ENCODE data around the gene AOX1. TPM values are rescaled to one million over a fixed set of nuclear protein-coding genes. Genes with fewer than 3 reads are reported as not detected.

The AOX1 gene
- total RNA-seq, 2 experiments from 2014 or later: 0.08 TPM; not detected in 1

- no peaks in the 10 kb centered on the region for H3K36me3 Mint-ChIP-seq (ENCODE audit: low read depth)
- H3K9me3 Mint-ChIP-seq (ENCODE audit: insufficient read depth): no peaks in the 10 kb centered on the region
- DNase-seq: no peak
- no peak for ATAC-seq
- ChIA-PET POLR2A (interaction anchor here (0.6 kb wide), 1 partner anchor 609 kb away, joined by 3 read pairs; no protein-coding TSS in a partner anchor), CTCF (no interaction called here)
- H3K27ac Mint-ChIP-seq: no peak overlapping the region
- peaks cover 28% of the 10 kb centered on the region for H3K27me3 Mint-ChIP-seq (ENCODE audit: low read depth)
- H3K4me1 Mint-ChIP-seq (ENCODE audit: low read depth): no peaks in the 10 kb centered on the region
- H3K4me3 Mint-ChIP-seq: no peak overlapping the region
These were observed 73.6 kb downstream of the AOX1 start for GRCh38 chr2:200659410-200659809.

- Mint-ChIP-seq H3K36me3 (ENCODE audit: low read depth) (no peaks in the 10 kb centered on the region), H3K4me3 (no peak overlapping the region), H3K27me3 (ENCODE audit: low read depth) (peaks cover 25% of the 10 kb centered on the region), H3K4me1 (ENCODE audit: low read depth) (no peaks in the 10 kb centered on the region), H3K27ac (no peak overlapping the region), H3K9me3 (ENCODE audit: insufficient read depth) (no peaks in the 10 kb centered on the region)
- ChIA-PET POLR2A (no interaction called here), CTCF (no interaction called here)
- DNase-seq: no peak
- ATAC-seq: no peak
These were observed 75.7 kb downstream of the AOX1 start for GRCh38 chr2:200661477-200661876.

GRCh38 chr2:200662727-200663126 is 76.9 kb downstream of the AOX1 start:
- Mint-ChIP-seq H3K27me3 (ENCODE audit: low read depth) (peaks cover 25% of the 10 kb centered on the region), H3K27ac (no peak overlapping the region), H3K4me3 (no peak overlapping the region), H3K4me1 (ENCODE audit: low read depth) (peaks cover 2% of the 10 kb centered on the region), H3K36me3 (ENCODE audit: low read depth) (no peaks in the 10 kb centered on the region), H3K9me3 (ENCODE audit: insufficient read depth) (no peaks in the 10 kb centered on the region)
- CTCF ChIA-PET: interaction anchor here (1.3 kb wide), 1 partner anchor 64 kb away, joined by 3 read pairs; no protein-coding TSS in a partner anchor
- peak; percentile 18 for DNase-seq
- no peak for ATAC-seq
- POLR2A ChIA-PET: no interaction called here

GRCh38 chr2:200664770-200665494 is 79.1 kb downstream of the AOX1 start:
- DNase-seq (no peak), ATAC-seq (no peak)
- no peak overlapping the region for H3K4me3 Mint-ChIP-seq
- CTCF ChIA-PET: no interaction called here
- no peak overlapping the region for H3K27ac Mint-ChIP-seq
- H3K36me3 Mint-ChIP-seq (ENCODE audit: low read depth): no peaks in the 10 kb centered on the region
- POLR2A ChIA-PET: no interaction called here
- peaks cover 2% of the 10 kb centered on the region for H3K4me1 Mint-ChIP-seq (ENCODE audit: low read depth)
- H3K9me3 Mint-ChIP-seq (ENCODE audit: insufficient read depth): no peaks in the 10 kb centered on the region
- peaks cover 15% of the 10 kb centered on the region for H3K27me3 Mint-ChIP-seq (ENCODE audit: low read depth)

GRCh38 chr2:200665626-200666453 is 80.0 kb downstream of the AOX1 start:
- H3K4me1 Mint-ChIP-seq (ENCODE audit: low read depth): peaks cover 2% of the 10 kb centered on the region
- H3K36me3 Mint-ChIP-seq (ENCODE audit: low read depth): no peaks in the 10 kb centered on the region
- H3K4me3 Mint-ChIP-seq: no peak overlapping the region
- no peak overlapping the region for H3K27ac Mint-ChIP-seq
- ATAC-seq: no peak
- ChIA-PET POLR2A (no interaction called here), CTCF (interaction anchor here (0.8 to 1.4 kb wide), 2 partner anchors 47 to 89 kb away, joined by 3 to 4 read pairs; no protein-coding TSS in a partner anchor)
- H3K9me3 Mint-ChIP-seq (ENCODE audit: insufficient read depth): no peaks in the 10 kb centered on the region
- DNase-seq: no peak
- H3K27me3 Mint-ChIP-seq (ENCODE audit: low read depth): peaks cover 11% of the 10 kb centered on the region

GRCh38 chr2:200667413-200667812 is 81.6 kb downstream of the AOX1 start:
- DNase-seq: no peak
- no peaks in the 10 kb centered on the region for H3K36me3 Mint-ChIP-seq (ENCODE audit: low read depth)
- H3K27me3 Mint-ChIP-seq (ENCODE audit: low read depth): peaks cover 3% of the 10 kb centered on the region
- CTCF ChIA-PET: interaction anchor here (1.4 kb wide), 1 partner anchor 46 kb away, joined by 4 read pairs; no protein-coding TSS in a partner anchor
- H3K4me1 Mint-ChIP-seq (ENCODE audit: low read depth): peaks cover 2% of the 10 kb centered on the region
- H3K27ac Mint-ChIP-seq: peak overlapping the region; percentile 39
- POLR2A ChIA-PET: no interaction called here
- H3K4me3 Mint-ChIP-seq: no peak overlapping the region
- no peaks in the 10 kb centered on the region for H3K9me3 Mint-ChIP-seq (ENCODE audit: insufficient read depth)
- ATAC-seq: no peak

- Mint-ChIP-seq H3K36me3 (ENCODE audit: low read depth) (no peaks in the 10 kb centered on the region), H3K27ac (no peak overlapping the region), H3K4me1 (ENCODE audit: low read depth) (peaks cover 9% of the 10 kb centered on the region), H3K4me3 (no peak overlapping the region), H3K9me3 (ENCODE audit: insufficient read depth) (no peaks in the 10 kb centered on the region), H3K27me3 (ENCODE audit: low read depth) (peaks cover 6% of the 10 kb centered on the region)
- ChIA-PET POLR2A (no interaction called here), CTCF (no interaction called here)
- ATAC-seq: no peak
- no peak for DNase-seq
These were observed 82.7 kb downstream of the AOX1 start for GRCh38 chr2:200668478-200668877.

GRCh38 chr2:200669308-200669707 is 83.5 kb downstream of the AOX1 start:
- ChIA-PET CTCF (no interaction called here), POLR2A (no interaction called here)
- Mint-ChIP-seq H3K27ac (no peak overlapping the region), H3K36me3 (ENCODE audit: low read depth) (no peaks in the 10 kb centered on the region), H3K4me1 (ENCODE audit: low read depth) (peaks cover 13% of the 10 kb centered on the region), H3K4me3 (no peak overlapping the region), H3K27me3 (ENCODE audit: low read depth) (peaks cover 6% of the 10 kb centered on the region), H3K9me3 (ENCODE audit: insufficient read depth) (no peaks in the 10 kb centered on the region)
- ATAC-seq (no peak), DNase-seq (peak; percentile 13)

GRCh38 chr2:200670313-200670712 is 84.5 kb downstream of the AOX1 start:
- POLR2A ChIA-PET: no interaction called here

GRCh38 chr2:200670751-200671150 is 84.9 kb downstream of the AOX1 start:
- no peak for ATAC-seq
- CTCF ChIA-PET: no interaction called here

More at GRCh38 chr2:200670313-200670712, 84.5 kb downstream of the AOX1 start:
- DNase-seq (peak; percentile 4), ATAC-seq (no peak)
- CTCF ChIA-PET: no interaction called here
- H3K27ac Mint-ChIP-seq: no peak overlapping the region
- peaks cover 13% of the 10 kb centered on the region for H3K4me1 Mint-ChIP-seq (ENCODE audit: low read depth)
- no peaks in the 10 kb centered on the region for H3K9me3 Mint-ChIP-seq (ENCODE audit: insufficient read depth)
- H3K4me3 Mint-ChIP-seq: no peak overlapping the region
- no peaks in the 10 kb centered on the region for H3K36me3 Mint-ChIP-seq (ENCODE audit: low read depth)
- H3K27me3 Mint-ChIP-seq (ENCODE audit: low read depth): peaks cover 6% of the 10 kb centered on the region

GRCh38 chr2:200673191-200673590 is 87.4 kb downstream of the AOX1 start:
- ChIA-PET CTCF (no interaction called here), POLR2A (no interaction called here)
- DNase-seq (no peak), ATAC-seq (no peak)
- no peak overlapping the region for H3K4me3 Mint-ChIP-seq
- H3K4me1 Mint-ChIP-seq (ENCODE audit: low read depth): peaks cover 12% of the 10 kb centered on the region
- peaks cover 19% of the 10 kb centered on the region for H3K27me3 Mint-ChIP-seq (ENCODE audit: low read depth)
- no peaks in the 10 kb centered on the region for H3K9me3 Mint-ChIP-seq (ENCODE audit: insufficient read depth)
- H3K36me3 Mint-ChIP-seq (ENCODE audit: low read depth): no peaks in the 10 kb centered on the region
- no peak overlapping the region for H3K27ac Mint-ChIP-seq

More at GRCh38 chr2:200670751-200671150, 84.9 kb downstream of the AOX1 start:
- Mint-ChIP-seq H3K9me3 (ENCODE audit: insufficient read depth) (no peaks in the 10 kb centered on the region), H3K27ac (no peak overlapping the region), H3K4me3 (no peak overlapping the region), H3K4me1 (ENCODE audit: low read depth) (peaks cover 13% of the 10 kb centered on the region), H3K27me3 (ENCODE audit: low read depth) (peaks cover 6% of the 10 kb centered on the region), H3K36me3 (ENCODE audit: low read depth) (no peaks in the 10 kb centered on the region)
- POLR2A ChIA-PET: no interaction called here
- DNase-seq: no peak

- Mint-ChIP-seq H3K27ac (no peak overlapping the region), H3K27me3 (ENCODE audit: low read depth) (peaks cover 21% of the 10 kb centered on the region), H3K4me3 (no peak overlapping the region), H3K4me1 (ENCODE audit: low read depth) (peaks cover 12% of the 10 kb centered on the region), H3K36me3 (ENCODE audit: low read depth) (no peaks in the 10 kb centered on the region), H3K9me3 (ENCODE audit: insufficient read depth) (no peaks in the 10 kb centered on the region)
- DNase-seq: no peak
- ChIA-PET CTCF (no interaction called here), POLR2A (no interaction called here)
- ATAC-seq: no peak
These were observed 89.0 kb downstream of the AOX1 start for GRCh38 chr2:200674837-200675236.

Data from activated CD8-positive, alpha-beta T cell treated with anti-CD3 and anti-CD28 coated beads, Interleukin-2, amount 10 ng/mL, durations not matched to agents 7 days and 5 days (primary cell).